TTC549 (cell line): ENCODE data around the gene BIRC2.

ENCODE experiments used
- FAIRE-seq: peaks from 2 replicates; lab custom pipeline; 2012; peaks lifted over from hg19 to GRCh38; lab: Jason Lieb, UNC

The BIRC2 gene

DNA sequence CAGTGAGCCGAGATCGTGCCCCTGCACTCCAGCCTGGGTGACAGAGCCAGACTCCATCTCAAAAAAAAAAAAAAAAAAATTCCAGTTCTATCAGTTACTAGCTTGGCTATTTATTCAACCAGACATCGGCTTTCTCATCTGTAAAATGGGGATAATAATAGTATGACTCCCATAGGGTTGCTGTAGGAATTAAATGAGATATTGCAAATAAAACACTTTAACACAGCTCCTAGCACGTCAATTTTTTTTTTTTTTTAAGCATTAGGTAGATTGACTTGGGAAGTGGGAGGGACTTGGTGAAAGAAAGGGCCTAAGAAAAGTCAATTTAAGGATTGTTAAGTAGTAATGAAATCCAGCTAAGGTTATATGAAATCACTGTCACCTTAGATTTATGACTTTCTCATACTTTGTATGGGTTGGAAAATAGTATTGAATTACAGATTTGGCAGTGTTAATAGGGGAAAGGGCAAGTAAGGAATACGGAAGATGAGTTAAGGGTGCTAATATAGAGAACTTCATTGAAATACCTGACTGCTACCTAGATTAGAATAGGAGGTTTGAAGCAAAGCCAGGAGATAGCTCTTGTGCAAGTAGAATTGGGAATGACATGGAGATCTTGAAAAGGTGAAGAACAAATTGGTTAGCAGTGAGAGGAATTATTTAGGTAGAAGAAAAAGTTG lies 28.8 kb downstream of the BIRC2 start:
- FAIRE-seq: no peak

DNA sequence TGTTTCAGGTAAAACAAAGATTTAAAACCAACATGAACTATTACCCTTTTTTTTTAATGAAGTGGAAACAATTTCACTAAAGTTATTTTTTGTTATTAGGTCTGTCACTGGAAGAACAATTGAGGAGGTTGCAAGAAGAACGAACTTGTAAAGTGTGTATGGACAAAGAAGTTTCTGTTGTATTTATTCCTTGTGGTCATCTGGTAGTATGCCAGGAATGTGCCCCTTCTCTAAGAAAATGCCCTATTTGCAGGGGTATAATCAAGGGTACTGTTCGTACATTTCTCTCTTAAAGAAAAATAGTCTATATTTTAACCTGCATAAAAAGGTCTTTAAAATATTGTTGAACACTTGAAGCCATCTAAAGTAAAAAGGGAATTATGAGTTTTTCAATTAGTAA lies 30.9 kb downstream of the BIRC2 start:
- FAIRE-seq: no peak

DNA sequence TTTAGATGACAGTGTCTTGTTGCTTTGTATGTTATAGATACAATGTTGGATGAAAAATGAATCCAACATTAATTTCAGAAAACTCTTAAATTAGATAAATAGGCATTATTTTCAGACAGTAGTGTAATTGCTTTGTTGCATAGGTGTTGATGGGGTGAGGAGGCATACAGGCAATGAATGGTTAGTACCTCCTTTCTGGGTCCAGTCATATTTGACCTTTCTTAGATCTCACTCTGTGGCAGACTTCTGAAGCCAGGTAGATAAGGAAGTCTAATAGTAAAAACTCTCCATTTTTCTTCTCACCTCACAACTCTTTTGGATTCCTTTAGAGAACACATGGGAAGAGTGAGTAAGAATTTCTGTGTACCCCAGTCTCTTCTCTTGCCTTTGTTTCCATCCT lies 31.8 kb downstream of the BIRC2 start:
- no peak for FAIRE-seq

DNA sequence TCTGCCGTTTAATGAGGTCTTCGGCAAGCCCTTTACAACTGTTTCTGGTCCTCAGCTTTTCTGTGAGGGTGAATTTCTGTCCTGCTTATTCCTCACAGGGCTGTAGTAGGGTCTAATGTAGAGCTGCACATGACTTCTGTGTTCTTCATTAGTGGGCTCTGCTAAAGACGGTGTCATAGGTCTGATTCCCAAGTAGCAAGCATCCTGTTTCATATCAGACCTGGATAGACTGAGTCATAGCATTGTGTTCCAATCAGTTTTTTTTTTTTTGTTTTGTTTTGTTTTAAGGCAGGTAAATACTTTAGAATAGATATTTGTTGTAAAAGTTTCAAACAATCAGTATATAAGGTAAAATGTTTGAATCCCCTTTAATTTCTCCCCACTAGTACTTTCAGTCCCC lies 35.4 kb downstream of the BIRC2 start:
- no peak for FAIRE-seq

DNA sequence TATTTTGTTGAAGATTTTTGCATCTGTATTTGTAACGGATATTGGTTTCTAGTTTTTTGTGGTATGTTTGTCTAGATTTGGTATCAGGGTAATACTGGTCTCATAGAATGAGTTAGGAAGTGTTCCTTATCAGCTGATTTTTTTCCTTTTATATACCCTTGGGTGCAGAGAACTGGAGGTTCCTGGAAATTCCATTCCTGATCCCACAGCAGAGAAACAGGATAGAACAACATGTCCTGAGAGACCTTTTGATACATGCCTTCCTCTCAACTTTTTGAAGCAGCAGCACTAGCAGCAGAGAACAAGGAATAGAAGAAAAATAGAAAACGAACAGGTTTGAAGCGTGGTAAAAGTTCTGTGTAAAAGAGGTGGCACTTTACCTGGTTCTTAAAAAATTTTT lies 36.8 kb downstream of the BIRC2 start:
- no peak for FAIRE-seq

DNA sequence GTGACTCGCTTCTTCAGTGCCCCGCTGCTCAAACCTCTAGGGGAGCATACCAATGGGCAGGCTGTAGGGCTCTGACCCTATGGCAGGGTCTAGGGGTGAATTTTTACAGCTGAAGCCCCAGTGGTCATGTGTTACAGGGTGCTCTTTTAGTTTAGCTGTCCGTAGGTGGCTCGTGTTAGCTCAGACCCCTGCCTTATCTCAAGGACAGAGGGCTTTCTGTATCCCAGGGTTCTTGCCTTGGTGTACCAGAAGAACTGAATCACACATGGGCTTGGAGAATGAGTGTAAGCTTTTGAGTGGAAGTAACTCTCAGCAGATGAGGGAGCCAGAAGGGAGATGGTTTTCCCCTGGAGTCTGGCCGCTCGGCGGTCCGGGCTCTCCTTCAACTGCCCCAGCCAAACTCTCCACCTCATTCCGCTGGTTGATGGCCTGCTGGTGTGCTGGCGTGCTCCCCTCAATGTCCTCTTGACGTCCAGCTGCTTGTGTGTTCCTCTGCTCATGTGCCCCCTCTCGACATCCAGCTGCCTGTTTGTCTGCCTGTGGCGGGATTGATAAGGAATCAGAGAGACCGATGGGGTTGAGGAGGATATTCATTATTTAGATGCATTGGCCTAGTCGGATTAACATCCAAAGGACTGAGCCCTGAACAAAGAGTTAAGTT lies 37.5 kb downstream of the BIRC2 start:
- no peak for FAIRE-seq

DNA sequence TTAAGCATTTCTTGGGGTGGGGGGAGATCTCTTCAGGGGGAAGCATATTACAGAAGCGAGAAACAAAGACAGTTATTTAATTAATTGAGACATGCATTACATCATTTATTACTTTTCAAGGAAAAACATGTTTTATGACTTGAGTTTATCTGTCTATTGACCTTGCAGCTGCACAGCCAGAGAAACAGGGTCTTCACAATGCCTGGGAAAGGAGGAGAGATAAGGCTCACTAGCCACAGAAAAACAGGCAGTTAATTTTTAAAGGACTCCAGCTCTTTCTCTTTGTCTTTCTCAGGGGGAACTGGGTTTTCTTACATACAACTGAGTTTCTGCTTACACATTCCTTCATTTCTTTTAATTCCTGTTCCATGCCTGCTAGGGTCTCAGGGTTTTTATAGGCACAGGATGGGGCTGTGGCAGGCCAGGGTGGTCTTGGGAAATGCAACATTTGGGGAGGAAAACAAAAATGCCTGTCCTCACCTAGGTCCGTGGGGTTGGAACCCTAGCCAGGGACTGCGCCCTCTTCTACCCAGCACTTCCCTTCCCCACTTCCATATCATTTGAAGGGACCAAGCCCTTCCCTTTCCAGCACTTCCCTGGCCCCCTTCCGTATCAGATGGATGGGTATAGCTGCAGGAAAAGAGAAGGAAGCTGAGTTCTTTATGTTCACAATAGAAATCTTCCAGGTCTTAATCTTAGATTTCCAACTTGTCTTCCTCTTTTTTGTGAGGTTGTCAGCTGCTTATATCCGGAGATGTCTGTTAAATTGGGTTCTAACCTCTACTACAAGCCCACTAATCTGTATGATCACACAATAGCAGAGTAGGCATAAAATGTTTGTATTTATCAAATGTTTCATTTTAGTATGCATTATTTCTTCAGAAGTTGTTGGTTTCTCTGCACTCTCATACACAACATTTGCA lies 38.3 kb downstream of the BIRC2 start:
- no peak for FAIRE-seq

DNA sequence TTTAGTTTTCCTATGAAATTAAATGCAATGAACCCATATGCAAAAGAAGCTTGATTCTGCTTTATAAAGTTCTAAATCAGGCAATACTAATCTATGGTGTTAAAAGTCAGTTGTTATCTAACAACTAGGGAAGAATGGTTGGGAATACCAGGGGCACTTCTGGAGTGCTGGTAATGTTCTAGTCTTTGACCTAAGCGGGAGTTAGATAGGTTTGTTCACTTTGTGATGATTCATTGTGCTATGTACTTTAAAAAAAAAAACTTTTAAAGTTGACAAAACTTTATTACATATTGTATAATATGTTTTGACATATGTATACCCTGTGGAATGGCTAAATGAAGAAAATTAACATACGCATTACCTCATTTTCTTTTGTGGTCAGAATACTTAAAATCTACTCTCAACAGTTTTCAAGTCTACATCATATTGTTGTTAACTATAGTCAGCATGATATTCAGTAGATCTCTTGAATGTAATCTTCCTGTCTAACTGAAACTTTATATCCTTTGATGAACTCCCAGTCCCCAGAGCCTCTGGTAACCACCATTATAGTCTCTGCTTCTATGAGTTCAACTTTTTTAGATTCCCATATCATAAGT lies 39.2 kb downstream of the BIRC2 start:
- no peak for FAIRE-seq

DNA sequence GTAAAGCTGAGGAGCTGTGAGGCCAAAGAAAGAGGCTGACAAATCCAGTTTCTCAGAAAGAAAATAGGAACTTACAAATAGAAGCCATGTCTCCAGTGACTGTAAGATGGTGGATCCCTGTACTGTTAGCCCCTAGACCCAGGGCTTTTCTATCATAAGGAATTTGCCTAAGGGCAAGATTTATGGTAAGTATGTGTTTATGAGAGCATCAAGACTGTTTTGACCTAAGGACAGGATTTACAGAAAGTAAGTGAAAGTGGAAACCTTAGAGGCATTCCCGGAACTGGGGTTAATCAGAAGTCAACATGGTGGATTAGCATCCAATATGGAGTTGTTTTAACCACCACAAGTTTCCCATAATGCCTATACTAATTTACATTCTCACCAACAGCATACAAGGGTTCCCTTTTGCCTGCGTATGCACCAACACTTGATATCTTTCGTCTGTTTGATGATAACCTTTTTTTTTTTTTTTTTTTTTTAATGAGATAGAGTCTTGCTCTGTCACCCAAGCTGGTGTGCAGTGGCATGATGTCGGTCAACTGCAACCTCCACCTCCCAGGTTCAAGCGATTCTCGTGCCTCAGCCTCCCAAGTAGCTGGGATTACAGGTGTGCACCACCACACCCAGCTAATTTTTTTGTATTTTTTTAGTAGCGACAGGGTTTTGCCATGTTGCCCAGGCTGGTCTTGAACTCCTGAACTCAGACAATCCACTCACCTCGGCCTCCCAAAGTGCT lies 40.2 kb downstream of the BIRC2 start:
- no peak for FAIRE-seq

DNA sequence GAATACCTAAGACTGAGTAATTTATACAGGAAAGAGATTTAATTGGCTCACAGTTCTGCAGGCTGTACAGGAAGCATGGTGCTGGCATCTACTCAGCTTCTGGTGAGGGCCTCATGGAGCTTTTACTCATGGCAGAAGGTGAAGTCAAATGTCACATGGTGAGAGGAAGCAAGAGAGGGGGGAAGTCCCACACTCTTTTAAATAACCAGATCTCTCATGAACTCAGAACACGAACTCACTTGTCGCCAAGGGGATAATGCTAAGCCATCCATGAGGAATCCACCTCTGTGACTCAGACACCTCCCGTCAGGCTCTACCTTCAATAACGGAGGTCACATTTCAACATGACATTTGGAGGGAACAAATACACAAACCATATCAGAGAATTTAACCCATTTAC lies 42.2 kb downstream of the BIRC2 start:
- no peak for FAIRE-seq

DNA sequence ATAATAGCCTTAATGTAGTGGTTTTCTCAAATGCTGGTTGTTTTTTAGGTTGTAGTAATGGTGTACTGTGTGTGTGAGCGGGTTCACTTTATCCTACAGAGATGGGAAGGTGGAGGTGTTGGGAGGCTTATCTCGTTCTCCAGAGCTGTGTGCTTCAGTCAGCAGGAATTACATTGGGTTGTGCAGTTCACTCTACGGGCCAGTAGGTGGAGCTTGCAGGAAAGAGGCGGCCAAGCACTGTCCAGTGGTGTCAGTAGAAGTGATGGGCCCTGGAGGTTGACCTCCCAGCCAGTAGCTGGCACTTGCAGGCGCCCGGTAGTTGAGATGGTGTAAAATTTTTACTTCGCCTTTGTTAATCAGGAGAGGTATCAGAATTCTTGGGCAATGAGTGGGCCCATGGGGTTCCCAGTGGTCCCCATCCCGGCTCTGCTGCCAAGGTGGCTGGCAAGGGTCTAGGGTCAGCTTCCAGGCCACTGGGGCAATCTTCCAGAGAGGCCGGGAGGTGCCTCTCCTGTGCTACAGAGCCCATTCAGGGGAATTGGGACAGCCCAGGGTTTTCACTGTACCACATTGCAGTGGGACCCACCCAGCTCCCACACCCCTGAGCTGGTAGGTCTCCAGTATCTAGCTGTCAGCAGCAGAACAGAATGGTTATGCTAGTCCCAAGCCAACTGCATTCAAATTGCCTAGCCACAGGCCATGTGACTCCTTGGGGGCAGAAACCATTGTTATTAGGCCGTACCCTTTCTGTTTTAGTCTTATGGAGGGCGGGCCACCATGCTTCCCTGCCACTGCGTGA lies 43.9 kb downstream of the BIRC2 start:
- no peak for FAIRE-seq

DNA sequence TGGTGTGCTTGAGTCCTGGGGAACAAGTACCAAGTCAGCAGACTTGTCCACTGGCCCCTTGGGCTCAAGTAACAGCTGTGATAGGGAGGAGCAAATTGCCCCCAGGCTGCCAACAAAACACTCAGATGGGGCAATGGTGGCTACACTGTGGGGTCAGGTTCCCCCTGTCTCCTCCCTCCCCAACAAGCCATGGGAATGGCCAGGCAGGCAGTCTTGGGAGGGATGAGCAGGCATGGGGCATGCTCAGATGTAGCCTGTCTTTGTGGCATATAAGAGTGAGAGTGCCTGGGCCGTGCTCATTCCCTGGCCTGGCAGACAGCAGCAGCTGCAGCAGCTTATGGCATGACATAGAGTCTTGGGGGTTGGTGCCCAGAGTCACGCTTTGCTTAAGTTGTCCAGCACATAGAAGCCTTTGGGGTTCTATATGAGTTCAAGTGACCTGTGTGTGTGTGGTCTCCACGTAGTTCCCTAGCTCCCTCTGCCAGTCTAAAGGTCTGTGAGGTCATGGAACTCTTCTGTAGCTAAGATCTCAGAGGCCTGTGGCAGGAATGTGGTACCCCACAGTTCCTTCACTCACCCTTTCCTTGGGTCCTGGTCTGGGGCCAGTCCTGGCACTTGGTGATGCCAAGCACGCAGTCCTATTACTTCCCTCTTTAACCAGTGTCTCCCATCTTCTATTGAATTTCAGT lies 44.7 kb downstream of the BIRC2 start:
- FAIRE-seq: no peak

DNA sequence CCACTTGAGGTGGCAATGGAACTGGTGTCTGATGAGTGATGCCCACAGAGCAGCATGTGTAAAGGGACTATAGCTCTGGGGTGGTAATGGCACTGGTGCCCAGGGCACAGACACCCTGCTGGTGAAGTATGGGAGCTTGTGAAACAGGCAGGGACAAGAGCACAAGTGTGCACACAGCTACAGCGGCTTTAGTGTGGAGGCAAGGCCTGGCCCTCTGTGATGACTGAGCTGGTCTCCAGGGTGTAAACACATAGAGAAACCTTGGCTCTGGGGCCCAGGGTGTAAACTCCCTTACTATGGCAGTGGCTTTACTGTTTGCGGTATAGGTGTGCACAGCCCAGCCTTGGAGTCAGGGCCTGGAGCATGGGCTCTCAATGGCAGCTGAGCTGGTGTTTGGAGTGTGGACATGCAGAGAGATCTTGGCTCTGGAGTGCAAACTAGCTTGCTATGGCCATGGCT lies 46.3 kb downstream of the BIRC2 start:
- no peak for FAIRE-seq

DNA sequence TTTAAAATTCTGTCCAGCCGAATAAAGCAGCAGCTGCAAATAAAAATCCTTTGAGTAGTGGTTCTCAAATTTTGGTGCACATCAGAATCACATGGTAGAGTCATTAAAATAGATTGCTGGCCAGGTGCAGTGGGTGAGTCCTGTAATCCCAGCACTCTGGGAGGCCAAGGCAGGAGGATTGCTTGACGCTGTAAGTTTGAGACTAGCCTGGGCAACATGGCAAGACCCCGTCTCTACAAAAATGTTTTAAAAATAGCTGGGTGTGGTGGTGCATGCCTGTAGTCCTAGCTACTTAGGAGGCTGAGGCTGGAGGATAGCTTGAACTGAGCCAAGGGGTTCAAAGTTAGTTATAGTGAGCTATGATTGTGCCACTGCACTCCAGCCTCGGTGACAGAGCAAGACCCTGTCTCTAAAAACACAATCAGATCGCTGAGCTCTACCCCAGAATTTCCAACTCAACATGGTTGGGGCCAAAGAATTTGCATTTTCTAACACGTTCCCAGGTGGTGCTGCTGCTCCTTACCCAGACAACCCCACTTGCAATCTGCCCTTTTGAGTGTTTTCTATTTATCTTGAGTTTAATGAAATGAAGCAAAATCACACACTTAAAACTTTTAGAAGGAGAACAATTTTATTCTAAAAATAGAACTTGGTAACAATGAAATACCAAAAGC lies 48.8 kb downstream of the BIRC2 start:
- no peak for FAIRE-seq

DNA sequence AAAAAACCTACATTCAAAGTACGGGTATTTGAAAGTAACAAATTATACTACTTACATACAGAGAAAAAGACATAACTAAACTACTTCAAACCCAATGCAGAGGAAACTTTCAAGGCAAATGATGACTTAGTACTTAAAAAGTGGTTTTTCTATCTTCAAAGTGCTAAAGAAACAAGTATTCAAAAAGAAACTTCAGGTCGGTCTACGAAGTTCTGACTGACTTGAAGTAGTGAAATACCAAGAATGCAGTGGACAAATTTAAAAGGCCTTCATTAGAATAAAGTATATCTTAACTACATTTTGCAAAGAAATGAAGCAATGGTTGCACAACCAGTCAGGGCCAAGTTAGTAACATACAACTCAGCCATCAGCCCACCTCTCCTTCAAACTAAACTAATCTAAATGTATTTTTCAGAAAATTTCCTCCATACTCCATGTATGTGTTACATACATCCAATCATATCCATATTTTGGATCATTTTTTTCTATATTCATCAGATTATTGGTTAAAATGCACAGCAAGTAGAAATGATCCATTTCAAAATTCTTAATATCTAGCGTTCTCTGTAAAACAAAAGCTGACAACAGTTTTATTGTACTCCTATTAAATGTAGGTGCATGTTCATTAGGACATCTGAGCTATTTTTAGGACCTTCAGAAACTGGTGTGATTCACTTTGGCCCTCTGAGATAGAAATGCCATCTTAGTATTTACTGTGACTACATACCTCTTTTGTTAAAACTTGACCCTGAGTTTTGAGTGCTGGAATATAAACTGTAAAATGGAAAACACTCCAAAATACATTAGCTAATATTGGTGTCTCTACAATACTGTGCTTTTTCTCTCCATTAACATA lies 49.9 kb downstream of the BIRC2 start:
- FAIRE-seq: no peak

DNA sequence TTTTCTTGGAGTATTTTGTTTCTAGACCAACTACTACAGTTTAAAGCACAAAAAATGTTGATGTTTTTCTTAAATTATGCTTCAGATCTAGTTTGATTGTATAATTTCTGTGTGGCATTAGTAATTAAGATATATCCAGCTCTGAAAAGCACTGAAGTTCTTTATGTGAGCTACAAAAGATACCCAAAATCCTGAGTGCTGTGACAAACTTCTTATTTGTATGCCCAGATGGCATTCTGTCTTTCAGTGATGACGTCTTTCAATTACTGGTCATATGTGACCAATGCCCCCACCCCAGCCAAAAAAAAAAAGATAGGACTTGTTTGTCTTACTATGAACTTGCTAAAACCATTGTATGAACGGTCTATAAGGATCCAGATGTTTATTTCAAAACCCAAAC lies 51.3 kb downstream of the BIRC2 start:
- no peak for FAIRE-seq

DNA sequence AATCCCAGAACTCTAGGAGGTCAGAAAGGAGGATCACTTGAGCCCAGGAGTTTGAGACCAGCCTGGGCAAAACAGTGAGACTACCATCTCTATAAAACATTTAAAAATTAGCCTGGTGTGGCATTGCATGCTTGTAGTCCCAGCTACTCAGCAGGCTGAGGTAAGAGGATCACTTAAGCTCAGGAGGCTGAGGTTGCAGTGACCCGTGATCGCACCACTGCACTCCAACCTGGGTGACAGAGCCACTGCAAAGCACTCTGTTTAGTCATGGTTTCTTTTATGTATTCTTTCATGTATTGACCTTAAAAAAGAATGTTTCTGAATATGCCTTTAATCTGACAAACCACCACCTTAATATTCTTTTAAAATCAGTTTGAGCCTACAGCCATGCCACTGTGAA lies 52.2 kb downstream of the BIRC2 start:
- FAIRE-seq: no peak

DNA sequence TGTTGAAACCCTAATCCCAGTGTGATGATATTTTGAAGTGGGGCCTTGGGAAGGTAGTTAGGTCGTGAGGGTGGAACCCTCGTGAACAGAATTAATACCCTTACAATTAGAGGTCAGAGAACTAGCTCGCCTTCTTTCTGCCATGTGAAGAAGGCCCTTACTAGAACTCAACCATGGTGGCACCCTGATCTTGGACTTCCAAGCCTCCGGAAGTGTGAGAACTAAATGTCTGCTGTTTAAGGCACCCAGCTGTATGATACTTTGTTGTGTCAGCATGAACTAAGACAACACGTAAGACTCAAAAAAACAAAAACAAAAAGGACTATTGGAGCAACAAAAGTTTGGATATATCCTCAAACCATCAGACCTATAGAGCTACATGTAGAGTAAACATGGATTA lies 53.6 kb downstream of the BIRC2 start:
- no peak for FAIRE-seq

DNA sequence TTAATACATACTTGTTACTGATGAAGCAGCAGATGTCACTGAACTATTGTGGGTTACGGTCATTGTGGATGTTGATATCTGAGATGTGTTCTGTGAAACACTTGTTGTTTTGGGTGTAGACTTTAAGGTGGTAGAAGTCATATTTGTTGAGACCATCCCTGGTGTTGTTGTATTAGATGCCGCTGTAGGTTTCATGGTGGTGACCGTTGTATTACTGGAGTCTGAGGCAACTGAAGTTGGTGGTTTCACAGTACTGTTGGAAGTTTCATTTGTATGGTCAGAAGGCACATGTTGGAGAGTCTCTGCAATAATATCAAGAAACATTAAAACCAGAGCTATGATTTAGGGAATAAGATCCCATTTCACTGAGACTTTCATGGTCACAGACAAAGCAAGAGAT lies 54.9 kb downstream of the BIRC2 start:
- FAIRE-seq: no peak
